Ishikawa (cell line): ENCODE results near the gene ABT1.

Experiments
- NFIC ChIP-seq: IDR thresholded peaks from 2 replicates; pipeline ENCODE4 v1.6.1; 2012
- ZBTB7A ChIP-seq: IDR thresholded peaks from 2 replicates; pipeline ENCODE4 v1.6.1; 2012; ENCODE audit warnings: low read depth
- TF ChIP-seq, protein P1 (sequence below): IDR thresholded peaks from 2 replicates; pipeline ENCODE4 v1.6.1; 2012

DNA sequence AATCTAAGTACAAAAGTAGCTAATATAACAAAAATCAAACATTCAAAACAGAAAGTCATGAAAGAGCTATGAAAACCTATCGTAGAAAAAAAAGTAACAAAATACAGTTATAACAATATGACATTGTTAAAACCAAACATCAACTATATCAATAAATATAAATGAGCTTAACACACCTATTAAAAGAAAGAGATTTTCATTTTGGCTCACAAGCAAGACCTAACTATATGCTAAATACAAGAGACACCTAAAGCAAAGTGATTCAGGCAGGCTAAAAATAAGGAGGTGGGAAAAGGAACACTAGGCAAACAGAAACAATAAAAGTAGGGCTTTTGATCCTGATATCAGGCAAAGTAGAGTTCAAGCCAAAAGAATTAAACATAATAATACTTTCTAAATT lies 49.3 kb downstream of the ABT1 start:
- TF ChIP-seq NFIC (no peak), ZBTB7A (no peak)
- TF ChIP-seq, protein P1, sequence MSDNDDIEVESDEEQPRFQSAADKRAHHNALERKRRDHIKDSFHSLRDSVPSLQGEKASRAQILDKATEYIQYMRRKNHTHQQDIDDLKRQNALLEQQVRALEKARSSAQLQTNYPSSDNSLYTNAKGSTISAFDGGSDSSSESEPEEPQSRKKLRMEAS = no peak
